GM23338 (cell line): ENCODE data around the gene FKBP1A.

Experiments used
- CREB1 ChIP-seq: fragments of 250-450 bp; sonication (Bioruptor Pico); IDR thresholded peaks from 2 replicates; pipeline ENCODE4 v1.5.0; 2020; ENCODE audit warnings: low read depth, mild to moderate bottlenecking, moderate library complexity
- EZH2 ChIP-seq: fragments of 200-600 bp; sonication (generic); IDR thresholded peaks from one replicate; pipeline ENCODE4 v1.8.0; 2017; ENCODE audit warnings: antibody characterized with exemption, mild to moderate bottlenecking, low read depth; ENCODE audit not compliant: unreplicated experiment
- EZH2phosphoT487 ChIP-seq: fragments of 200-600 bp; sonication (generic); IDR thresholded peaks from one replicate; pipeline ENCODE4 v1.8.1; 2018; ENCODE audit warnings: antibody characterized with exemption; ENCODE audit not compliant: unreplicated experiment
- JUNB ChIP-seq: IDR thresholded peaks from one replicate; pipeline ENCODE4 v1.6.1; 2016; ENCODE audit warnings: antibody characterized with exemption; ENCODE audit not compliant: unreplicated experiment
- POLR2AphosphoS5 ChIP-seq: IDR thresholded peaks from 2 replicates; pipeline ENCODE4 v1.6.1; 2016; ENCODE audit warnings: antibody characterized with exemption, low read depth
- STAT1 ChIP-seq: IDR thresholded peaks from one replicate; pipeline ENCODE4 v1.6.1; 2016; ENCODE audit warnings: antibody characterized with exemption; ENCODE audit not compliant: unreplicated experiment
- ZNF114 ChIP-seq: fragments of 250-450 bp; sonication (Bioruptor Pico); IDR thresholded peaks from 2 replicates; pipeline ENCODE4 v1.5.0; 2020; ENCODE audit warnings: mild to moderate bottlenecking, moderate library complexity
- TF ChIP-seq, protein P1 (sequence below), 2 experiments: fragments of 200-600 bp in 1 of 2; sonication (generic) in 1 of 2; conservative IDR thresholded peaks; 2 replicates each; pipeline versions ENCODE4 v1.5.1 to v1.6.1; 2016 to 2017; ENCODE audit warnings: antibody characterized with exemption in 2 of 2, low read depth in 2 of 2, mild to moderate bottlenecking in 2 of 2, moderate library complexity in 1 of 2
- TF ChIP-seq, protein P2 (sequence below): IDR thresholded peaks from 2 replicates; pipeline ENCODE4 v1.6.1; 2016; ENCODE audit warnings: antibody characterized with exemption
- TF ChIP-seq, protein P3 (sequence below): IDR thresholded peaks from one replicate; pipeline ENCODE4 v1.6.1; 2018; ENCODE audit warnings: antibody characterized with exemption; ENCODE audit not compliant: unreplicated experiment

DNA sequence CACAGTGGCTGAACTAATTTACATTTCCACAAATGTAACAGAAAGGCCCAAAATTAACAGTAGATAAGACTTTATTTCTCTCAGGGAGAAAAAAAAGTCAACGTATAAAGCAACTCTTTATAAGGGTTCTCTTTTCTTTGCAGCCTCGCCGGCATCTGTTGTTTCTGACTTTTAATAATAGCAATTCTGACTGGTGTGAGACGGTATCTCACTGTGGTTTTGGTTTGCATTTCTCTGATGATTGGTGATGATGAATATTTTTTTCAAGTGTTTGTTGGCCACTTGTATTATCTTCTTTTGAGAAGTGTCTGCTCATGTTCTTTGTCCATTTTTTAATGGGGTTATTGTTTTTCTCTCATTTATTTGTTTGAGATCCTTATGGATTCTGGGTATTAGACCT is 27.2 kb upstream of the FKBP1A start:
- TF ChIP-seq, protein P1, sequence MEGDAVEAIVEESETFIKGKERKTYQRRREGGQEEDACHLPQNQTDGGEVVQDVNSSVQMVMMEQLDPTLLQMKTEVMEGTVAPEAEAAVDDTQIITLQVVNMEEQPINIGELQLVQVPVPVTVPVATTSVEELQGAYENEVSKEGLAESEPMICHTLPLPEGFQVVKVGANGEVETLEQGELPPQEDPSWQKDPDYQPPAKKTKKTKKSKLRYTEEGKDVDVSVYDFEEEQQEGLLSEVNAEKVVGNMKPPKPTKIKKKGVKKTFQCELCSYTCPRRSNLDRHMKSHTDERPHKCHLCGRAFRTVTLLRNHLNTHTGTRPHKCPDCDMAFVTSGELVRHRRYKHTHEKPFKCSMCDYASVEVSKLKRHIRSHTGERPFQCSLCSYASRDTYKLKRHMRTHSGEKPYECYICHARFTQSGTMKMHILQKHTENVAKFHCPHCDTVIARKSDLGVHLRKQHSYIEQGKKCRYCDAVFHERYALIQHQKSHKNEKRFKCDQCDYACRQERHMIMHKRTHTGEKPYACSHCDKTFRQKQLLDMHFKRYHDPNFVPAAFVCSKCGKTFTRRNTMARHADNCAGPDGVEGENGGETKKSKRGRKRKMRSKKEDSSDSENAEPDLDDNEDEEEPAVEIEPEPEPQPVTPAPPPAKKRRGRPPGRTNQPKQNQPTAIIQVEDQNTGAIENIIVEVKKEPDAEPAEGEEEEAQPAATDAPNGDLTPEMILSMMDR (conservative IDR thresholded peaks at IDR 0.05; ENCODE audit: low read depth in 2 of 2): no peak
- no peak for TF ChIP-seq POLR2AphosphoS5
- TF ChIP-seq EZH2: no peak
- TF ChIP-seq STAT1: no peak
- TF ChIP-seq JUNB: no peak
- TF ChIP-seq, protein P2, sequence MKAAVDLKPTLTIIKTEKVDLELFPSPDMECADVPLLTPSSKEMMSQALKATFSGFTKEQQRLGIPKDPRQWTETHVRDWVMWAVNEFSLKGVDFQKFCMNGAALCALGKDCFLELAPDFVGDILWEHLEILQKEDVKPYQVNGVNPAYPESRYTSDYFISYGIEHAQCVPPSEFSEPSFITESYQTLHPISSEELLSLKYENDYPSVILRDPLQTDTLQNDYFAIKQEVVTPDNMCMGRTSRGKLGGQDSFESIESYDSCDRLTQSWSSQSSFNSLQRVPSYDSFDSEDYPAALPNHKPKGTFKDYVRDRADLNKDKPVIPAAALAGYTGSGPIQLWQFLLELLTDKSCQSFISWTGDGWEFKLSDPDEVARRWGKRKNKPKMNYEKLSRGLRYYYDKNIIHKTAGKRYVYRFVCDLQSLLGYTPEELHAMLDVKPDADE: no peak
- no peak for TF ChIP-seq CREB1 (CRISPR knock-in tag)
- TF ChIP-seq EZH2phosphoT487: no peak
- TF ChIP-seq, protein P3, sequence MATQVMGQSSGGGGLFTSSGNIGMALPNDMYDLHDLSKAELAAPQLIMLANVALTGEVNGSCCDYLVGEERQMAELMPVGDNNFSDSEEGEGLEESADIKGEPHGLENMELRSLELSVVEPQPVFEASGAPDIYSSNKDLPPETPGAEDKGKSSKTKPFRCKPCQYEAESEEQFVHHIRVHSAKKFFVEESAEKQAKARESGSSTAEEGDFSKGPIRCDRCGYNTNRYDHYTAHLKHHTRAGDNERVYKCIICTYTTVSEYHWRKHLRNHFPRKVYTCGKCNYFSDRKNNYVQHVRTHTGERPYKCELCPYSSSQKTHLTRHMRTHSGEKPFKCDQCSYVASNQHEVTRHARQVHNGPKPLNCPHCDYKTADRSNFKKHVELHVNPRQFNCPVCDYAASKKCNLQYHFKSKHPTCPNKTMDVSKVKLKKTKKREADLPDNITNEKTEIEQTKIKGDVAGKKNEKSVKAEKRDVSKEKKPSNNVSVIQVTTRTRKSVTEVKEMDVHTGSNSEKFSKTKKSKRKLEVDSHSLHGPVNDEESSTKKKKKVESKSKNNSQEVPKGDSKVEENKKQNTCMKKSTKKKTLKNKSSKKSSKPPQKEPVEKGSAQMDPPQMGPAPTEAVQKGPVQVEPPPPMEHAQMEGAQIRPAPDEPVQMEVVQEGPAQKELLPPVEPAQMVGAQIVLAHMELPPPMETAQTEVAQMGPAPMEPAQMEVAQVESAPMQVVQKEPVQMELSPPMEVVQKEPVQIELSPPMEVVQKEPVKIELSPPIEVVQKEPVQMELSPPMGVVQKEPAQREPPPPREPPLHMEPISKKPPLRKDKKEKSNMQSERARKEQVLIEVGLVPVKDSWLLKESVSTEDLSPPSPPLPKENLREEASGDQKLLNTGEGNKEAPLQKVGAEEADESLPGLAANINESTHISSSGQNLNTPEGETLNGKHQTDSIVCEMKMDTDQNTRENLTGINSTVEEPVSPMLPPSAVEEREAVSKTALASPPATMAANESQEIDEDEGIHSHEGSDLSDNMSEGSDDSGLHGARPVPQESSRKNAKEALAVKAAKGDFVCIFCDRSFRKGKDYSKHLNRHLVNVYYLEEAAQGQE: no peak
- no peak for TF ChIP-seq ZNF114
